IPS-18c (cell line): Measurements from ENCODE around the gene SDCCAG8.

Experiments
- H3K4me3 ChIP-seq: 2 replicates; pipeline ENCODE4 v1.7.0; 2013; ENCODE audit warnings: low read depth, mild to moderate bottlenecking, low read length, moderate library complexity; ENCODE audit not compliant: insufficient read depth
- H3K9me3 ChIP-seq: one replicate; pipeline ENCODE4 v1.6.1; 2013; ENCODE audit warnings: mild to moderate bottlenecking, low read length, moderate library complexity; ENCODE audit not compliant: control insufficient read depth, insufficient read depth

The SDCCAG8 gene

DNA sequence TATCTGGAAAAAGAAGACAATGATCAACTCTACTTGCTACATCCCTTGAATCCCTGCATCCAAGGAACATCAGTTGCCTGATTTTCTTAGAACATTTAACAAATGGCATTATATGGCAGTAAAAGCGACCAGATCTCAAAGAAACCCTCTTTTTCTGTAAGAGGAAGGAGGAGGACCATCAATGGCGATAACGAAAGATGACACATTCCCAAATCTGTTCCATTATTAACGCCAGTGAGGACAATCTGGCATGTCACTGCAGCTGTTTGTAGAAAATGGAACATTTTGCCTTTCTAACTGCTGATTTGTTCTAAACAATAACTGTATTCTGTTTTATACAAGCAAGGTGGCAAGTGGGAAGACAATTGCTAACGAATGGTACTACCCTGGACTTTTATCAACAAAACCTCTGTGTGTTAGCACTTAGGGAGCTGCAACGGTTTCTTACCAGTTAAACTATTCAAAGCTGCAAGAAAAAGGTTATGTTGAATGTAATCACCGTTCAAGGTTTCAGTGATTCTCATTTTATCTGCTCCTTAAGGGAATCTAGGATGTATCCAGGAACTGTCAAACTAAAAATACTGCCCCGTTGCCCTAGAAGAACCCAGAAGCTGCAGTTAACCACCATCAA lies 251.9 kb downstream of the SDCCAG8 start:
- Histone ChIP-seq H3K4me3 (no peak overlapping the region), H3K9me3 (no peaks in the 10 kb centered on the region)

DNA sequence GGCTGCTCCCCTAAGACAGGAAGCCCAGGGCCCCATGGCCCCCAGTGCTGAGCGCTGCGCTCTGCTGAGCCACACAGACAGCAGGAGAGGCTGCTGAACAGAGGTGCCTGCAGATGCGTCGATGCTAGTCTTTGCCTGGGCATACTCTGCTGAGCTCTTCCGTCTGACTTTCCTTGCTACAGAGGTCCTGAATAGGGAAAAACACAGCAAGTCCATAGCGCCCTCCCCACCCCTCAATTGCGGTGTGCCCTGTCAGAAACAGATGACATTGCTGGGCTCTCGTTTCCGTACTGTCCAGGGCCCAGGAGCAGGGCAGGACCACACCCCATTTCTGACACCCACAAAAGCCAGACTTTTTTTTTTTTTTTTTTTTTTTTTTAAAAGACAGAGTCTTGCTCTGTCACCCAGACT lies 252.5 kb downstream of the SDCCAG8 start:
- Histone ChIP-seq H3K9me3 (no peaks in the 10 kb centered on the region), H3K4me3 (no peak overlapping the region)

DNA sequence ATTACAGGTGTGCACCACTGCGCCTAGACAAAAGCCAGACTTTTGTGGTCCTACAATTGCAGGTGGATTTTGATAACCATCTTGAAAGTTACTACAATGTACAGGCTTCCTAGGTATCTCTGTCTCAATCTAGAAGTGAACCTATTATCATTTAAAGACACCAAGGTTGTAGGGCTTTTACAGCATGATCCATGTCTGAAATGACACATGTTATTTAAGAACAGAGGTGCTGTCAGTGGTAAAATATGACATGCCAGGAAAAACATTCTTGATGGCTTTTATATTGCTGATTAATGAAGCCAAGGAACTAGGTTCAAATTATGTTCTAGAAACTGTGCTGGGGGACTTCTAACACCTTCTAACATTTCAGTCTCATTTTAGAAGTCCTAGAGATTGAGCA lies 253.1 kb downstream of the SDCCAG8 start:
- Histone ChIP-seq H3K4me3 (no peak overlapping the region), H3K9me3 (no peaks in the 10 kb centered on the region)

DNA sequence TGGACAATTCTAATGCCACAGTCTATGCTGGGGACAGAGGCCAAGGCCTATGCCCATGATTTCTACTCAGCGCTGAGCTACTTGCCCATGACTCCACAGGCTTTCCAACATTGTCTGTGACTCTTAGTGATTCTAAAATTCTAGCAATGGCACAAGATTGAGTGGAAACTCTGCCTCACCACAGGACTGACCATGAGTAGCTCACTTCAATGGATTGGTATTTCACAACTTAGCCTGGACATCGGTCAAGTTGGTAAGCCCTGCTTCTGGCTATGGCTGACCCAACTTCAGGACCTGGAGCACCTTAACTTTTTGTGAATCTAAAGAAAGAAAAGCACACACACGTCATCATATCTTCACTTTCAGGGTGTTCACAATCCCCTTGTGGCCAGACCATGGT lies 255.1 kb downstream of the SDCCAG8 start:
- H3K9me3 ChIP-seq: no peaks in the 10 kb centered on the region
- H3K4me3 ChIP-seq: no peak overlapping the region

DNA sequence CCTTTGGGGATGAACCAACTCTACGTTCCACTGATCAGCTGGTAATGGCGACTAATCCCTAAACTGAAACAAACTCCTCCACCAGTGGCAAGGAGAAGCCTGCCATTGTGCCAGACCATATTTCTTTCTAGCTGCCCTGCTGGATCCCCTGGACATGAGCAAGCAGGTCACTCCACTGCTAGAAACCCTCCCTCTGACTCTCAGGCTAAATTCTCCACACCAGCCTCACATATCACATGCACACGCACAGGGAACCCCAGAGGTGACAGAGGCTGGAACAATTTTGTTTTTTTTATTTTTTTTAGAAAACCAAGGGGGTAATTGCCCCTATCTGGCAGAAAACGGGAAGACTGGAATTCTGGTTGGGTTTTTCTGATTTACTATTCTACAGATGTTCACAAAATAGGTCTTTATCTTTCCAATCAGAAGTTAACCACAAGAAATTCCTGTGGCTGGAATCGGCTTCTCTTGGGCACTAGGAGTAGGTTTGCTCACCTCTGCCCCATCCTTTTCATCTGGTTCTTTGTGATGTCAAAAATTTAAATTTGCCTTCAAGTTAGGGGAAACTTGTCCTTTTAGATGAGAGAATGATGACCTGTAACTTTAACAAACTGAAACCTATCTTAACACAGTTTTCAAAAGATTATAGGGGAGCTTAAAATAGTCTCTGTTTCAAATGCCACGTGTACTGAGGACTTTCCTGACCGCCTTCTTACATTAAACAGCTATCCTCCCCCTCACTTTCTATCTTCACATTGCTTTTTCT lies 258.1 kb downstream of the SDCCAG8 start:
- H3K4me3 ChIP-seq: no peak overlapping the region
- no peaks in the 10 kb centered on the region for H3K9me3 ChIP-seq

DNA sequence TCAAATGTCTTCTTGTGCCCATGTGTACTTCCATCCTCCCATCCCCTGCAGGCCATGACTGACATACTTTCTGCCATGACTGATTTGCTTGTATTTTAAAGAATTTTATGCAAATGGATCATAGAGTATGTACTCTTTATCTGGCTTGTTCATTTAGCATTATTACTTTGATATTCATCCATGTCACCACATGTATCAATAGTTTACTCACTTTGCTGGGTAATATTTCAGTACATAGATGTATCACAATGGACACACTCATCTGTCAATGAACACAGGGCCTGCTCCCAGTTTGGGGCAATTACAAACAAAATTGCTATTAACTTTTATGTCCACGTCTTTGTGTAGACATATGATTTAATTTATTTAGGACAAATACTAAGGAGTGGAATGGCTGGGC lies 259.1 kb downstream of the SDCCAG8 start:
- Histone ChIP-seq H3K4me3 (no peak overlapping the region), H3K9me3 (no peaks in the 10 kb centered on the region)

DNA sequence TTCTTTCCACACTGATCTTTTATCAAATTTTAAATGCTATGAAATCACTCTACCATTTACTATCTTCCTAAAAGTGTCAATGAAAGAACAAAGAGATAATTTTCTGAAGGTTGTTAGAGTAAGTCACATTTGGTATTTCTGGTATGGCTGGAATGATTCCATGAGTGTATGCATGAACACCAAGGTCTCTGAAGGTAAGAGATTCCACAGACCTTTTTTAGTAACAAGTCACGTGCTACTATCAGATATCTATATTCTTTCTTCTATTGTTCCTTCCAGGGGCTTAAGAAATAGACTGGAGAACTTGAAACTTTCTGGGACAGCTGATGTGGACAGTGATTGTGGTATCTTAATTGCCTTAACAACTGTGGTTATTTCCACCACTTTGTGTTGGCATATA lies 265.0 kb downstream of the SDCCAG8 start:
- Histone ChIP-seq H3K4me3 (no peak overlapping the region), H3K9me3 (no peaks in the 10 kb centered on the region)

DNA sequence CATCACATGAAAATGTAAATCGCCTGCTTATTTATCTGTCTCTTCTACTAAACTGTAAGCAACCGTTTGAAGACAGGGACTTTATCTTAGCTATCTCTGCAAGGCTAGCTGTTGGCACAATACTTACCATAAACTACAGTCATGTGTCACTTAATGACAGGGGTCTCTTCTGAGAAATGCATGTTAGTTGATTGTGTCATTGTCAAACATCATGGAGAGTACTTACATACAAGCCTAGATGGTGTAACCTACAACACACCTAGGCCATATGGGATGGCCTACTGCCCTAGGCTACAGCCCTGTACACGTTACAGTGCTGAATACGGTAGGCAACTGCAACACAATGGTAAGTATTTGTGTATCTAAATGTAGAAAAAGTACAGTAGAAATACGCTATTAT lies 267.9 kb downstream of the SDCCAG8 start:
- no peak overlapping the region for H3K4me3 ChIP-seq
- no peaks in the 10 kb centered on the region for H3K9me3 ChIP-seq

DNA sequence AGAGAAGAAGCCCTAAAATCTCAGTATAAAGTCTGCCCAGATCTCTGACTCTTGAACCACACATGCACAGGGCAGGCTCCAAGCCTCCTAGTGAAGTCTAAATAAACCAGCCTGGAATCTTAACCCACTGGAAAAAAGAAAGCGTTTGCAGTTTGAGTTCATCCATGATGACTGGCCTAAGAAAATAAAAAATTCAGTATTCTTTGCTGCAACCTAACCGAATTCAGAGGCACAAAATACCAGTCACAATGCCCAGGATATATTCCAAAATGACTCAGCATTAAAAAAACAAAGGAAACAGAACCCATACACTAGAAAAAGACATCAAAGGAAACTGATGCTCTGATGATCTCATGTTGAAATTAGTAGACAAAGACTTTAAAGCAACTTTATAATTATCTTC lies 269.2 kb downstream of the SDCCAG8 start:
- Histone ChIP-seq H3K4me3 (no peak overlapping the region), H3K9me3 (no peaks in the 10 kb centered on the region)

DNA sequence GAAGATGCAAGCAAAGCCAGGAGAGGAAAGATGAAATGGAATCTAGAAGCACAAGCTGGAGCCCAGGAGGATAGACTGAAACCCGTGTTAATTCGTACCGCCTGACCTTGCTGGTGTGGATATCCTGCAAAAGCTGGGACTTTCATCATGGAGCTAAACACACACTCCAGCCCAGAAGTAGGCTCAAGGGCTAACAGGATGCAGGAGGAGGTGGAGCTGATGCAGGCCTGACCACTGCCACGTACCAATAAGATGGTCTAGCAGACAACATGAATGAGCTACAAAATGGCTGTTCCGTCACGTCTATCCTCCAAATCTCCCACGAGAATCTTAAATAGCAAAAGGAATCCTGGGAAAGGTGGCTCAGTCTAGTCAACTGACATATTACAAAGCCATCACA lies 270.3 kb downstream of the SDCCAG8 start:
- Histone ChIP-seq H3K4me3 (no peak overlapping the region), H3K9me3 (no peaks in the 10 kb centered on the region)

DNA sequence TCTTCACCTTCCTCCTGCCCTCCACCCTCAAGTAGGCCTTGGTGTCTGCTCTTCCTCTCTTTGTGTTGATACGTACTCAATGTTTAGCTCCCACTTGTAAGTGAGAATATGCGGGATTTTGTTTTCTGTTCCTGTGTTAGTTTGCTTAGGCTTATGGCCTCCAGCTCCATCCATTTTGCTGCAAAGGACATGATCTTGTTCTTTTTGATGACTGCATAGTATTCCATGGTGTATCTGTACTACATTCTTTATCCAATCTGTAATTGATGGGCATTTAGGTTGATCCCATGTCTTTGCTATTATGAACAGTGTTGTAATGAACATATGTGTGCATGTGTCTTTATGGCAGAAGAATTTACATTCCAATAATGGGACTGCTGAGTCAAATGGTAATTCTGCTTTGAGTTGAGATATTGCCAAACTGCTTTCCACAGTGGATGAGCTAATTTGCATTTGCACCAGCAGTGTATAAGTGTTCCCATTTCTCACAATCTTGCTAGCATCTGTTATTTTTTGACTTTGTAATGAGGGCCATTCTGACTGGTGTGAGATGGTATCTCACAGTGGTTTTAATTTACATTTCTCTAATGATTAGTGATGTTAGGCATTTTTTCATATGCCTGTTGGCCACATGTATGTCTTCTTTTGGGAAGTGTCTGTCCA lies 272.7 kb downstream of the SDCCAG8 start:
- Histone ChIP-seq H3K9me3 (no peaks in the 10 kb centered on the region), H3K4me3 (no peak overlapping the region)

DNA sequence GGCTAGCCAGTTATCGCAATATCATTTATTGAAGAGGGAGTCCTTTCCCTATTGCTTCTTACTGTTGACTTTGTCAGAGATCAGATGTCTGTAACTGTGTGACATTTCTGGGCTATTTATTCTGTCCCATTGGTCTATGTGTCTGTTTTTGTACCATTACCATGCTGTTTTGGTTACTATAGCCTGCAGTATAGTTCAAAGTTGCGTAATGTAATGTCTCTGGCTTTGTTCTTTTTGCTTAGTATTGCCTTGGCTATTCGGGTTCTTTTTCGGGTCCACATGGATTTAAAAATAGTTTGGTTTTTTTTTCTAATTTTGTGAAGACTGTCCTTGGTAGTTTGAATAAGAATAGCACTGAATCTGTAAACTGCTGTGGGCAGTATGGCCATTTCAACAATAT lies 273.7 kb downstream of the SDCCAG8 start:
- no peak overlapping the region for H3K4me3 ChIP-seq
- H3K9me3 ChIP-seq: no peaks in the 10 kb centered on the region

DNA sequence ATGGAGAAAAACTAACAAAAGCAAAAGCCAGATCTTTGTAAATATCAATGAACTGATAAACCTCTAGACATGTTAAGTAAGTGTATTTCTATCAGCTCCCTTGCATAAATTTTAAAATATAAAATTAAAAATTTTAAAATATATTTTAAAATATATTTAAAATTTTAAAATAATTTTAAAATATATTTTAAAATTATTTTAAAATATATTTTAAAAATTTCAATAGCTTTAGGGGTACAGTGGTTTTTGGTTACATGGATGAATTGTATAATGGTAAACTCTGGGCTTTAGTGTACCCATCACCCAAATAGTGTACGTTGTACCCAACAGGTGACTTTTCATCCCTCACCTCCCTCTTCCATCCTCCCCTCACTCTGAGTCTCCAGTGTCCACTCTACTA lies 279.2 kb downstream of the SDCCAG8 start:
- H3K4me3 ChIP-seq: no peak overlapping the region
- H3K9me3 ChIP-seq: no peaks in the 10 kb centered on the region

DNA sequence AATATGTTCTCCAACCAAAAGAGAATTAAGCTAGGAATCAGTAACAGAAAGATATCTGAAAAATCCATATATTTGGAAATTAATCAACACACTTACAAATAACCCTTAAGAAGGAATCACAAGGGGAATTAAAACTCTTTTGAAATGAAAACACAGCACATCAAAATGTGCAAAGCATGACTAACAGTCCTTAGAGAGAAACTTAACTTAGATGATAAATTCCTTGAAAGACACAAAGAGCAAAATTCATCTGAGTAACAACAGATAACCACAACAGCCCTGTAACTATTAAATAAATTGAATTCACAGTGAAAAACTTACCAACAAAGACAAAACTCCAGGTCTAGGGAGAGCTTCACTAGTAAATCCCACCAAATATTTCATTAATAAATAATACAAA lies 283.8 kb downstream of the SDCCAG8 start:
- Histone ChIP-seq H3K9me3 (no peaks in the 10 kb centered on the region), H3K4me3 (no peak overlapping the region)

DNA sequence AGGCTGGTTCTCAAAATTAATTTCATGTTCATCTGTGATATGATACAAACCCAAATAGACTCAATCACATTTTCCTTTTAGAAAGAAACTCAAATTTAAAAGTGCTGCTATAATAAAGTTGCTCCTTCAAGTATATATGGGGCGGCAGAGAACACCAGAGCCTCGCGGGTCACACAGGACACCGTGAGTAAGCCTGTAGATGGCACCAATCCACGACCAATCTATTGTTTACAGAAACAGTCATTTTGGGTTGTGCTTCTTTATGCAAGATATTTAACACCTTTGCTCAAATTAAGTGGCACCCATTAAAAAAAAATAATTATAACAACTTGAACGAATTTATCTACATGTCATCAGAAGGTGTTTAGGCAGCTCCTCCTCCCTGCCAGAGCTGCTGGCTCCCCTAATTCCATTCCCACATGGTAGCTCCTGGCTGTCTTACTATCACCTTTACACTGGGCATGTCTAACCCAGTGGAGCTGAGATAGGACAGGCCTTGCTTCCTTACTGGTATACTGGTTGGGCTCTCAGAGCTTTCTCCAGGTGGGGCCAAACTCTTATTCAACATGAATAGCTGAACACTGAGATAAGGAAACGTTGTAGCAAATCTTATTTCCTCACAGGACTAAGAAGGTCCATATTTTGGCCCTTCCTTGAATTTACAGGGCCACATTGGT lies 287.0 kb downstream of the SDCCAG8 start:
- Histone ChIP-seq H3K9me3 (no peaks in the 10 kb centered on the region), H3K4me3 (no peak overlapping the region)

DNA sequence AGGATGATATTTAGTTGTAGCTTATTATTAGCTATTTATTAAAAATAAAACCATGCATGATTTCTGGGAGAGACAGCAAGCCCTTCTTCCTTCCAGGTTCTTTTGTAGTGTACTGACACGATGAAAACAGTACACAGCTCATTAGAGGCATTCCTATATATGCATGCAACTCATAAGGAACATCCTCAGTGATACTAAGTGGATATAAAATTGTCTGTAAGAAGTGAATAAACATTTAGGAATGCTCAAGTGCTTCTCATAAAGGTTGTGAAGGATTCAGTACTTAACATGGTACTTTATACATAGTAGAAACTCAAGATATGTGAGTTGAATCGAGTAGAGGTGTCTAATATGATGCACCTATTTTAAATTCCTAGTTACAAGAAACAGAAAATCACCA lies 287.7 kb downstream of the SDCCAG8 start:
- Histone ChIP-seq H3K4me3 (no peak overlapping the region), H3K9me3 (no peaks in the 10 kb centered on the region)

DNA sequence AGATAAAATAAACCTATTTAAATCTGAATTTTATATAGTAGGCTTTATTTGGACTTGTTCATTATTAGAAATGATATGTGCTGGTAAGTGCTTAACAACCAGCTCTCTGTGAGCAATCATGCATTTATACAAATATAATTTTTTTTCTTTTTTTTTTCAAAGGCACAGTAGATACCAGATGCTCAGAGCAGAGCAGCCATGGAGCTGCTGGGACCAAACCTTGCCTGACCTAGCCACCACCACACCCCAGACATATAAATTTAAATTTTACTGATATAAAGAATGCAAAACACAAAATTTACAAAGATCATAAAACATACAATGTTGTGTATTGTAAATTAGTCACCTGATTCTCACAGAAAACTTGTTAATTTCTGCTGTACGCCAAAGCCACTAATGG lies 290.6 kb downstream of the SDCCAG8 start:
- no peak overlapping the region for H3K4me3 ChIP-seq

DNA sequence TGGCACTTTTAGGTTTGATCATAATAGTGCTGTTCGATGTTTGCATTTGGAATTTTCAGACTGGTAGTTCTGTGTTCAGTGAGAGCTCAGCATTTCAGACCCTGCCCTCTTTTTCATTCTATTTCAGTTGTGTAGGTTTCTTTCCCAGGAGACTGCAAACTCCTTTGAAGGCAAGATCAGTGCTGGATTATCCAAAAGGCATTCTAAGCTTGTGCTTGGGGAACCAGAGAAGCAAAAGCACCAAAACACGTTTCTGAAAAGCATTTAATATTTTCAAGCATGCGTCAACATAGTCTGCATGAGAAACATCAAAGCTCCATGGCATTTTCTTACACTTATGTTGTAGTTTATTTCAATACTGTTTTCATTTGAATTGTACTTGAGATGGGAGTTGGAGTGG lies 292.1 kb downstream of the SDCCAG8 start:
- Histone ChIP-seq H3K4me3 (no peak overlapping the region), H3K9me3 (no peaks in the 10 kb centered on the region)

More for the DNA sequence above, 290.6 kb downstream of the SDCCAG8 start:
- H3K9me3 ChIP-seq: no peaks in the 10 kb centered on the region
